ENCODE measurements around the gene PSENEN.
A peak's percentile ranks its signal among the peaks of the same experiment; 100 is the strongest.
"Not testable (repeated sequence)": the region's sequence is repeated elsewhere in the genome, so short reads cannot be mapped to it uniquely, and the experiment has no call there.

The PSENEN gene

GRCh38 chr19:35718345-35719041 lies 27.0 kb upstream of the PSENEN start:
- peak; percentile 51 for DNase-seq (ENCODE audit: low read depth, low spot score)

- no peak for DNase-seq (ENCODE audit: low read depth, low spot score)
Observed at GRCh38 chr19:35719402-35720162, 25.9 kb upstream of the PSENEN start.

GRCh38 chr19:35720163-35720524 lies 25.3 kb upstream of the PSENEN start:
- no peak for DNase-seq (ENCODE audit: low read depth, low spot score)

GRCh38 chr19:35720648-35721047 lies 24.8 kb upstream of the PSENEN start:
- DNase-seq (ENCODE audit: low read depth, low spot score), result no peak

GRCh38 chr19:35721374-35721773 lies 24.1 kb upstream of the PSENEN start:
- DNase-seq (ENCODE audit: low read depth, low spot score), result no peak

GRCh38 chr19:35722461-35722860 lies 23.0 kb upstream of the PSENEN start:
- DNase-seq (ENCODE audit: low read depth, low spot score), result no peak

- DNase-seq (ENCODE audit: low read depth, low spot score), result no peak
Observed at GRCh38 chr19:35722897-35723296, 22.6 kb upstream of the PSENEN start.

- DNase-seq (ENCODE audit: low read depth, low spot score), result no peak
Observed at GRCh38 chr19:35723671-35724070, 21.8 kb upstream of the PSENEN start.

GRCh38 chr19:35724132-35724531 lies 21.3 kb upstream of the PSENEN start:
- not testable (repeated sequence) for DNase-seq (ENCODE audit: low read depth, low spot score)

GRCh38 chr19:35724560-35724959 lies 20.9 kb upstream of the PSENEN start:
- DNase-seq (ENCODE audit: low read depth, low spot score), result no peak

- no peak for DNase-seq (ENCODE audit: low read depth, low spot score)
Observed at GRCh38 chr19:35725216-35725861, 20.1 kb upstream of the PSENEN start.

GRCh38 chr19:35727053-35727955 lies 18.1 kb upstream of the PSENEN start:
- DNase-seq (ENCODE audit: low read depth, low spot score), result no peak

GRCh38 chr19:35727956-35728706 lies 17.3 kb upstream of the PSENEN start:
- no peak for DNase-seq (ENCODE audit: low read depth, low spot score)

- DNase-seq (ENCODE audit: low read depth, low spot score), result no peak
Observed at GRCh38 chr19:35729021-35729420, 16.4 kb upstream of the PSENEN start.

- no peak for DNase-seq (ENCODE audit: low read depth, low spot score)
Observed at GRCh38 chr19:35729763-35730162, 15.7 kb upstream of the PSENEN start.

- DNase-seq (ENCODE audit: low read depth, low spot score), result no peak
Observed at GRCh38 chr19:35730326-35730725, 15.1 kb upstream of the PSENEN start.

GRCh38 chr19:35731353-35731752 lies 14.1 kb upstream of the PSENEN start:
- DNase-seq (ENCODE audit: low read depth, low spot score), result no peak

- DNase-seq (ENCODE audit: low read depth, low spot score), result no peak
Observed at GRCh38 chr19:35731779-35732405, 13.6 kb upstream of the PSENEN start.

- no peak for DNase-seq (ENCODE audit: low read depth, low spot score)
Observed at GRCh38 chr19:35732540-35733179, 12.8 kb upstream of the PSENEN start.

Data from astrocyte of the hippocampus (primary cell).